Activated naive CD8-positive, alpha-beta T cell (primary cell): ENCODE data around the gene FAM20C.

ENCODE experiments used
- H3K27ac Mint-ChIP-seq: one replicate; pipeline ENCODE4 v1.8.0; 2021; ENCODE audit warnings: mixed read lengths
- H3K27me3 Mint-ChIP-seq: one replicate; pipeline ENCODE4 v1.8.0; 2021; ENCODE audit warnings: mixed read lengths
- H3K36me3 Mint-ChIP-seq: one replicate; pipeline ENCODE4 v1.8.0; 2021; ENCODE audit warnings: mixed read lengths
- H3K4me1 Mint-ChIP-seq: one replicate; pipeline ENCODE4 v1.8.0; 2021; ENCODE audit warnings: low read depth, mixed read lengths
- H3K4me3 Mint-ChIP-seq: one replicate; pipeline ENCODE4 v1.8.0; 2021; ENCODE audit warnings: mild to moderate bottlenecking, mixed read lengths
- H3K9me3 Mint-ChIP-seq: one replicate; pipeline ENCODE4 v1.8.0; 2021; ENCODE audit warnings: low read depth, mixed read lengths

FAM20C gene

DNA sequence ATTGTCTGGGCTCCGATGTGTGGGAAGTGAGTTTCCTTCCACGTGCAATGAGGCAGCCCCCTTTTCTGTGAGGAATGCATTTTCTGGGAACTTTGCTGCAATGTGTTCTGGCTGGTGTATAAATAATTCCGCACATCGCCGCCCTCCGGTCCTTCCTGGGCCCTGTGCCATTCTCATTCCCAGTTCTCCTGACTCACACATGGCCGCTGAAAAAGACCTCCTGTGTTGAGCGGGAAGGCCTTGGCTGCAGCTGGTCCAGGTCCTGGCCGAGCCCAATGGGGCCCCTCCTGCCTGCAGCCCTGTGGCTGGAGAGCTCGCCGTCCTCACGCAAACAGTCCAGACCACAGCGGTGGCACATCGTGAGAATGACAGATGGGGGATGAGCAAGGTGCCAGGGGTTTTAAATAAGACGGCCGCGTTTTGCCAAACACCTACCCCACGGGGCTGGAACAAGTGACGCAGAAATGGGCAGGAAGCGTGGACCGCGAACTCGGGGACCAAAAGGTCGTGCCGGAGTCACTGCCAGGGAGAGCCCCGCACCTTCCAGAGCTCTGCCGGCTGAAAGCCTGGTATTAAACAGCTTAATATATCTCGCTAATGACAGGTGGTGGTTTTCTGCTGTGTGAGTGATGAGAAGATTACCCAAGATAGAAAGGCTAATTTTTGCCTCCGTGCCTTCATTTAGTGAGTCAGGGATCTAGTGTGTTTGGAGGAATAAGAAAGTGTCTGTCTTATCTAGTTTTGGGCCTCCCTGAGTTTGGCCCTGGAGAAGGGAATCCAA is 37.0 kb downstream of the FAM20C start:
- no peak overlapping the region for H3K27ac Mint-ChIP-seq
- H3K9me3 Mint-ChIP-seq, result no peaks in the 10 kb centered on the region
- H3K27me3 Mint-ChIP-seq, result no peaks in the 10 kb centered on the region
- no peak overlapping the region for H3K4me3 Mint-ChIP-seq
- no peaks in the 10 kb centered on the region for H3K36me3 Mint-ChIP-seq
- no peaks in the 10 kb centered on the region for H3K4me1 Mint-ChIP-seq

DNA sequence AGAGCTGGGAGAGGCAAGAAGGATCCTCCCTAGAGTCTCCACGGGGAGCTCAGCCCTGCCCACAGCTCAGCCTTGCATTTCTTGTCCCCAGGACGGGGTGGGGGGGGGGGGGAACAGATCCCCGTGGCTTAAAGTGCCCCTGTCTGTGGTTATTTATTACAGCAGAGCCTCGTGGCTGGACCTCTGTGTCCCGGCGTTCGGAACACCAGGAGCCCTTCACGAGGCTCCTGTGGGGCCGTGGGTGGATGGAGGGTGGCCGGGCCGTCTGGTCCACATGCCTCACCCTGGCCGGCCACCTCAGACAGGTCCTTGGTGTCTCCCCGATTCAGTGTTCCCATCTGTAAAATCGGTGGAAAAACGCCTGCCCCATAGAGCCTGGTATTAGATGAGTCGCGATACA is 37.9 kb downstream of the FAM20C start:
- Mint-ChIP-seq H3K9me3 (no peaks in the 10 kb centered on the region), H3K27ac (no peak overlapping the region), H3K36me3 (no peaks in the 10 kb centered on the region), H3K27me3 (no peaks in the 10 kb centered on the region), H3K4me1 (no peaks in the 10 kb centered on the region), H3K4me3 (no peak overlapping the region)

DNA sequence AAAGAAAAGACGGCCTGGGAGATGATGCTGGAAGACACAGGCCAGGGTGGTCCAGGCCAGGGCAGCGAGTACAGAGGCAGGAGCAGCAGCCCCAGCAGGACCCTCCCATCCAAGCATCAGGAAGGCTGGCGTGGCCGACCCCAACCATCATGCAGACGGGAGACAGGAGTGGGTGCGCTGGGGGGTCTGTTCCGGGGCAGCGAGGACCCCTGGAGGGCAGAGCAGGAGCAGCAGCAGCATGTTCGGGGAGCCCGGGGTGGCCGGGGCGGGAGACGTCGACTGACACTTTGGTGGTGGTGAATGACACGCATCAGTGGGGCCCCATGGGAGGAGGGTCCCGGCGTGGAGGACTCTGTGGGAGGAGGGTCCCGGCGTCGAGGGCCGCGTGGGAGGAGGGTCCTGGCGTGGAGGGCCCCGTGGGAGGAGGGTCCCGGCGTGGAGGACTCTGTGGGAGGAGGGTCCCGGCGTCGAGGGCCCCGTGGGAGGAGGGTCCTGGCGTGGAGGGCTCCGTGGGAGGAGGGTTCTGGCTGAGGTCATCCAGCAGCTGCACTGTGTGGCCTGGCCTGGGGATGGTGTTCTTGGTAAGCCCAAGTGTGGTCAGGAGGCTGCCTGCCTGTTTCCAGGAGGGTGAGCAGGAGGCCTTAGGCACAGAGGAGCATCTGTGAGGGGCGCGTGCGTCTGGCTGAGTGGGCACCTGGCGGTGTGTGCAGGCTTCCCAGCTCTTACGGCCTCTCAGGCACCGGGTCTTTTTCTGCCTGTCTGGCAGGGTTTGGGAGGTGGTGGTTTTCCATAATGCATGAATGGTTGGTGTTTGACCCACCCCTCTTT is 38.9 kb downstream of the FAM20C start:
- no peaks in the 10 kb centered on the region for H3K36me3 Mint-ChIP-seq
- no peaks in the 10 kb centered on the region for H3K4me1 Mint-ChIP-seq
- H3K27ac Mint-ChIP-seq, result no peak overlapping the region
- no peaks in the 10 kb centered on the region for H3K27me3 Mint-ChIP-seq
- no peak overlapping the region for H3K4me3 Mint-ChIP-seq
- no peaks in the 10 kb centered on the region for H3K9me3 Mint-ChIP-seq

DNA sequence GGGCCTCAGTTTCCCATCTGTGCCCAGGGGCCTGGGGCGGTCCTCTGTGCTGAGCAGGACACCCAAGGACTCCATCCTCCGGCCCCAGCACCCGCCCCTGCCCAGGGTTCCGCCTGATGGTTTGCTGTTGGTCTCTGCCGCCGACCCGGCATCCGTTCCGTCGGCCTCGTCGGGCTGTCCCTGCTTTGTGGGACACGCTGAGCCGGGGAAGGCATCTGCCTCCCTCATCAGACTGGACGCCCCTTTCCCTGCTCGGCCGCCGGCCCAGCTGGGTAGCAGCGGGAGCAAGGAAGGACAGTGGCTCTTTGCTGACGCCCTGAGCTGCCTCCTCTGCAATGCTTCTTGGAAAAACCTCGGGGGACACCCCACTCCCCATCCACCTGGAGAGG is 39.5 kb downstream of the FAM20C start:
- Mint-ChIP-seq H3K4me3 (no peak overlapping the region), H3K36me3 (no peaks in the 10 kb centered on the region), H3K27ac (no peak overlapping the region), H3K9me3 (no peaks in the 10 kb centered on the region), H3K4me1 (no peaks in the 10 kb centered on the region), H3K27me3 (no peaks in the 10 kb centered on the region)

DNA sequence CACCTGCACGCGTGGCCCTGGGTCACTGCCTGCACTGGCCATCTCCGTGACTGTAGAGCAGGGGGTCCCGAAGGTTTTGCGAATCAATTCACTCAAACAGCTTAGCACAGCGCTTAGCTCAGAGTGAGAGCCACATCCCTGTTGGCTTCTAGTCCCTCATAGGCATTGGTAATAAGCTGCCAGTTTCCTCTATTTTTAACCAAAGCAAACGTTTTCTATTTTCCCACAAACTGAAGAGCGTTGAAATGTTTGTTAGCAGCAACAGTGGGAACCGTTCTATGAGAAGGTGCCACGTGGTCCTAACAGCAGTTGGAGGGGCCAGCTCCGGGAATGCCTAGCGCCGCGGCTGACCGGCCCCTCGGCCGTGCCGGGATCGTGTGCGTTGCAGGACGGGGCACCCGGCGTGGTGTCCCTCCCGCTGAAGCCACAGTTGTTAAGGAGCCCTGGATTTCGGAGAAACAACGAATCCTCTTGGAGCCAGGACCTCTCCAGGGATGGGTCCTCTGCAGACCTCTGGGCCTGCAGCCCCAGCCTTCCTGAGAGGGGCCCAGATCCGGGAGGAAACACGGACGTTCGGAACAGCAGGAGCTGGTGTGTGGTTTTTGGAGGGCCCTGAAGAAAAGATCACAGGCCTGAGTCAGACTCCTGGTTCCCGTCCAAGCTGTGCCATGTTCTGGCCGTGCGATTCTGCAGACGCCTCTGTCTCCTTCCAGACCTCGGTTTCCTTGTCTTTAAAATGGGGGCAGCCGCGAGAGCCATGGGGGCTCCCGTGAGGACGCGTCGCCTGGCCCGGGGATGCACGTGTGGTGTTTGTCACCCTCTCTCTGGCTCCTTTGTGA is 40.3 kb downstream of the FAM20C start:
- Mint-ChIP-seq H3K36me3 (no peaks in the 10 kb centered on the region), H3K4me3 (no peak overlapping the region), H3K27me3 (no peaks in the 10 kb centered on the region), H3K9me3 (no peaks in the 10 kb centered on the region), H3K27ac (no peak overlapping the region), H3K4me1 (no peaks in the 10 kb centered on the region)

DNA sequence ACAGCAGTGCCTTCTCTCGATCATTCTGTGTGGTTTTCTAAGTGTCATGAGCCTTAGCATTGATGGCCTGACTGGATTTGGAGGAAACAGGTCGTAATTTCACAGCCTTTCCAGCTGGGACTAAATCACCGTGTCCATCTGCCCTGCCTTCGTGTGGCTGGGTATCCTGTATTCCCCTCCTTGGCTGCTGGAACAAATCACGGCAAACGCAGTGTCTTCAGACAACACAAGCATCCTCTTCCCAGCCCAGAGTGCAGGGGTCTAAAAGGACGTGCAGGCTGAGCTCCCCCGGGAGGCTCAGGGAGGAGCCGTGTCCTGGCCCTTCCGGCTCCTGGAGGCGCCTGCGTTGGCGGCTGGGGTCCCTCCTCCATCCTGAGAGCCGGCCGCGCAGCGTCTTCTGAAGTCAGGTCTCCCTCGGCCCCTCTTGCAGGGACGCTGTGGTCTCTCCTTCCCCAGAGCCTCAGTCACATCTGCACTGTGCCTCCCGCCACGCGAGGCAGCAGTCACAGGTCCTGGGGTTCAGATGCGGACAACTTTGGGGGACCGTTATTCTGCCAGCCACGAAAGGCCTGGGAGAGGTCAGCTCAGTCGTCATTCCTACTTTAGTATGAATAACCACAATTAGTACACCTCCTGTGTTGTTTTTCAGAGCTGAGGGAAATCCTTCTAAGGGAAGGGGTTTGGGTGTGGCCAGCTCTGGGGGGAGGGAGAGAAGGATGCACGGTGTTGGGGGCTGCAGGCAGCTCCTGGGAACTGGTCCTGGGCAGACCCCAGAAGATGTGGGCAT is 41.1 kb downstream of the FAM20C start:
- no peaks in the 10 kb centered on the region for H3K9me3 Mint-ChIP-seq
- H3K36me3 Mint-ChIP-seq, result no peaks in the 10 kb centered on the region
- no peak overlapping the region for H3K27ac Mint-ChIP-seq
- H3K4me3 Mint-ChIP-seq, result no peak overlapping the region
- no peaks in the 10 kb centered on the region for H3K27me3 Mint-ChIP-seq
- no peaks in the 10 kb centered on the region for H3K4me1 Mint-ChIP-seq

DNA sequence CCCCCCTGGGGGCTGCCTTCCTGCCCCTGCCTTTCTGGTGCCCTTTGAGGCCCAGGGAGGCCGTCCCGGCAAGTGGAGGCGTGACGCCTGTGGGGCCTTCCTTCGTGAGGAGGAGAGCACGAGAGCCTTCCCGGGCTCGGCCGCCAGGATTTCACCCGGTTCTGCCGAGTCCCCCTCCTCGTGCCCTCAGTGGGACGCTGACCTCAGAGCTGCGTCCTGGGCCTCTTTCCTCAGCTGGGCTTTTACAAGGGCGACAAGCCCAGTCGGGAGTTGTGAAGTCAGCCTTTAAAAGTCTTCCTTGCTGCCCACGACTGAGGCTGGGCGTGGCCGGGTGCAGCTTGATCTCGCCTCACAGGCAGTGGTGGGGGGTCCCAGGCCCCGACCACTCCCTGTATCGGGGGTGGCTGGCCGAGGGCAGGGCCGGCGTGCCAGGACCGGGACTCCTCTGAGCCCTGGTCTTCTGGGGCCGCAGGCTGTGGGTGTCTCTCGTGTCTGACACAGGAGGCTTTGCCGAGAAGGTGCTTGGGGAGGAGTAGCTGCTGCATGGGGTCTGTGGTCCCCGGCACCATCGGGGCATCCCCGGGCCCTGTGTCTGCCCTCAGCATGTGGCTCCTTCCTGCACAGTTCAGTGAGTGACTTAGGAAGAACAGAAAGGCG is 41.8 kb downstream of the FAM20C start:
- Mint-ChIP-seq H3K27ac (no peak overlapping the region), H3K4me1 (no peaks in the 10 kb centered on the region), H3K4me3 (no peak overlapping the region), H3K9me3 (no peaks in the 10 kb centered on the region), H3K27me3 (no peaks in the 10 kb centered on the region), H3K36me3 (no peaks in the 10 kb centered on the region)

DNA sequence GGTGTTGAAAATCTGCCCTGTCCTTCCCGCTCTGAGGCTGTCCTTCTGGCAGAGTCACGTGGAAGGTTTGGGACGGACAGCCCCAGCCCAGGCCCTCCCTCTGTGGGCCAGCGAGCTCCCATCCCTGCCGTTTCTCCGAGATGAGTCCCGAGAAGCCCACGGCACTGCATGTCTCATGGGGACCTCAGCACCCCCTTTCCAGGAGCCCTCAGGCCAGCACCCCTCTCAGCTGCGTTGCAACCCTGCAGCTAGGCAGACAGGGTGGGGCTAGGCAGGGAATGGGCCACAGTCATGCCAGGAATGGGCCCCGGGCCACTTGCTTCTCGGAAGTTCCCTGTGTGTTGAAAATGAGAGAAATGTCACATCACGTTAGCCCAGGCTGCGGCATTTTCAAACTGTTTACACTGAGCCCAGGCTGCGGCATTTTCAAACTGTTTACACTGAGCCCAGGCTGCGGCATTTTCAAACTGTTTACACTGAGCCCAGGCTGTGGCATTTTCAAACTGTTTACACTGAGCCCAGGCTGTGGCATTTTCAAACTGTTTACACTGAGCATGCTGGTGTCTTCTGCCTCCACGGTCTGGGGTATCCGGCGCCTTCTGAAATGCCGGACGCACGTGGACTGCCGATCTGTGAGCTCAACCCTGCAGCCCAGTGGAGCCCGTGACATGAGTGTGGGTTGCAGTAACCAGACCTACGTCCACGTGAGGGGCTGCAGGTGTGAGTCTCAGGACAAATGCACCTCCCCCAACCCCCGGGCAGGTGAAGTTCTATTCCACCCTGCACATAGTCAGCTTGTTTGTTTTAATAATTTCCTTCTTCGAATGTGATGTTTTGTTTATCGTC is 42.6 kb downstream of the FAM20C start:
- no peaks in the 10 kb centered on the region for H3K27me3 Mint-ChIP-seq
- no peaks in the 10 kb centered on the region for H3K9me3 Mint-ChIP-seq
- H3K36me3 Mint-ChIP-seq, result no peaks in the 10 kb centered on the region
- no peak overlapping the region for H3K27ac Mint-ChIP-seq
- H3K4me3 Mint-ChIP-seq, result no peak overlapping the region
- no peaks in the 10 kb centered on the region for H3K4me1 Mint-ChIP-seq

DNA sequence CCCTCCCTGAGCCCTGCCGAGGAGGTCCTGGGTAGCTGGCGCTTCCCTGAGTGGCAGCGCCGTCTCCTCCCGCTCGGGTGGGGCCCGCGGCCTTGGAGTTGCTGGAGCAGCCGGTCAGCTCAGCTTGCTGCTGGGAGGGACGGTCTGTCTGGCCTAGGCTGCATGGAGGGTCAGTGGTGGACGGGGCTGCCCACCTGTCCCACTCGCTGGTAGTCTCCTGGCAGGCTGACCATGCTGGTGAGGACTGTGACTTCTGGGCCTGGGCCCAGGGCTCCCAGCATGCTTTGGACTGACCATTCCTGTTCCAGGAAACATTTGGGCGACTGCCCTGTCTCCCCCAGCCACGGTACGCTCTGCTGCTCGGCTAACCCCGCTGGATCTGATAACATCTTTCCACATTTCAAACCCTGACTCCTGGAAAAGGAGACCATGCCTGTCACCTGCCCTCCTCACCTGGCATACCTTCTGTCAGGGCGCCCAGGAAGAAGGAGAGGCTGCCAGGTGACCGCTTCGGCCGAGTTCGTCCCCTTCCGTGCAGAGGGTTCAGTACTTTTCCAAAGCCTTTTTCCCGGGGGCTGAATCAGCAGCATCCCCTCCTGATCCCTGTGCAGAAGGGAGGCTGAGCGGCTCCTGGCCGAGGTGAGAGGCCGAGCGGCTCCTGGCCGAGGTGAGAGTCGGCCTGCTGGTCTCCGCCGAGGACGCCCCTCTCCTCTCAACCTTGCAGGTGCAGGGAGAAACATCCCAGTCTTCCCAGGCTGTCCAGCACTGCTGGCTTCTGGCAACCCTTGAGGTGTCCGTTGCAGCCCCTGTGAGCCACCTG is 43.4 kb downstream of the FAM20C start:
- H3K36me3 Mint-ChIP-seq, result no peaks in the 10 kb centered on the region
- no peak overlapping the region for H3K27ac Mint-ChIP-seq
- H3K27me3 Mint-ChIP-seq, result no peaks in the 10 kb centered on the region
- no peaks in the 10 kb centered on the region for H3K4me1 Mint-ChIP-seq
- no peaks in the 10 kb centered on the region for H3K9me3 Mint-ChIP-seq
- no peak overlapping the region for H3K4me3 Mint-ChIP-seq

DNA sequence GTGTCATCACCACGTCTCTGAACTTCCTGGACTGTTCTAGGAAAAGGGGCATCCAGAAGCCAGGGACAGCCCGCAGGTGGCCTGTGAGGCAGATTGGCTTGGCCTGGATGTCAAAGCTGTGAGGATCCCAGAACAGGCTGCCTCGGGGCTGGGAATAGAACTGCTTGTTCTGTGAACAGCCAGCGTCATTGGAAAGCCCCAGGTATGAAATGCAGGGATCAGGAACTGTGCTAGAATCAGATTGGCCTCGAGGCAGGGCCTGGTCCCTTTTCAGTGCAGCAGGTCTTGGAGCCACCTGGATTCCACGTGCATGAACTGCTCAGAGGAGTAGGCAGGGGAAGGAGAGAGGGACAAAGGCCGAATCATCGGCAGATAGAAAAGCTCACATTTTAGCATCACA is 44.6 kb downstream of the FAM20C start:
- no peak overlapping the region for H3K27ac Mint-ChIP-seq
- H3K27me3 Mint-ChIP-seq, result no peaks in the 10 kb centered on the region
- no peaks in the 10 kb centered on the region for H3K36me3 Mint-ChIP-seq
- H3K4me1 Mint-ChIP-seq, result no peaks in the 10 kb centered on the region
- H3K4me3 Mint-ChIP-seq, result no peak overlapping the region
- H3K9me3 Mint-ChIP-seq, result no peaks in the 10 kb centered on the region

DNA sequence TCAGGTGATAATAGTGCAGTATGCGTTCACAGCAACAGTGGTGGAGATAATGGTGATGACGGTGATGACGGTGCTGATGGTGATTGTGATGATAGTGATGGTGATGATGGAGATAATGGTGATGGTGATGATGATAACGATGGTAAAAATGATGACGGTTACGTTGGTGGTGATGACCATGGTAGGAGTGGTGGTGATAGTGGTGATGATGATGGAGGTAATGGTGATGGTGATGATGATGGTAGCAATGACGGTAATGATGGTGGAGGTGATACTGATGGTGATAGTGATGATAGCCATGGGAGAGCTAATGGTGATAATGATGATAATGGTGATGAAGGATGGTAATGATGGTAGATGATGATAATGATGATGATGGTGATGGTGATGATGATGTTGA is 45.0 kb downstream of the FAM20C start:
- H3K36me3 Mint-ChIP-seq, result no peaks in the 10 kb centered on the region
- no peak overlapping the region for H3K4me3 Mint-ChIP-seq
- no peak overlapping the region for H3K27ac Mint-ChIP-seq
- no peaks in the 10 kb centered on the region for H3K9me3 Mint-ChIP-seq
- no peaks in the 10 kb centered on the region for H3K4me1 Mint-ChIP-seq
- H3K27me3 Mint-ChIP-seq, result no peaks in the 10 kb centered on the region

DNA sequence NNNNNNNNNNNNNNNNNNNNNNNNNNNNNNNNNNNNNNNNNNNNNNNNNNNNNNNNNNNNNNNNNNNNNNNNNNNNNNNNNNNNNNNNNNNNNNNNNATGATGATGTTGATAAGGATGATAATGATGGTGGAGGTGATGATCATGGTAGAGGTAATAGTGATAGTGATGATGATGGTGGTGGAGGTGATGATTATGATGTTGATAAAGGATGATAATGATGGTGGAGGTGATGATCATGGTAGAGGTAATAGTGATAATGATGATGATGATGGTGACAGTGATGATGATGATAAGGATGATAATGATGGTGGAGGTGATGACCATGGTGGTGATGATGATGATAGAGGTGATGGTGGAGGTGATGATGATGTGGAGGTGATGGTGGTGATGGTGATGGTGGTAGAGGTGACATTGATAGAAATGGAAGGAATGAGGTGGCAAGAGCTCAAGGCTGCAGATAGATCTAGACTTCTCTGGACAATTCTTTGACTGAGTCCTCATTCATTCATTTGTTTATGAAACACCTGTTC is 47.8 kb downstream of the FAM20C start:
- Mint-ChIP-seq H3K27ac (no peak overlapping the region), H3K4me1 (no peaks in the 10 kb centered on the region), H3K27me3 (no peaks in the 10 kb centered on the region), H3K4me3 (no peak overlapping the region), H3K36me3 (no peaks in the 10 kb centered on the region), H3K9me3 (no peaks in the 10 kb centered on the region)
